Peyer's patch (tissue), 4 donors: Measurements from ENCODE around the gene INSYN1. TPM values are rescaled to one million over a fixed set of nuclear protein-coding genes. Genes with fewer than 3 reads are reported as not detected.

ENCODE experiments used
- DNase-seq, 3 donors: peaks; one replicate each; pipeline ENCODE4 v3.0.0-alpha.2; 2017 to 2019
- H3K27ac ChIP-seq, 4 donors: fragments of 200-600 bp; sonication (generic); one replicate each; pipeline ENCODE4 v1.5.1; 2016 to 2019
- H3K27me3 ChIP-seq, 2 donors: fragments of 200-600 bp; sonication (generic); one replicate each; pipeline ENCODE4 v1.5.1; 2019
- H3K36me3 ChIP-seq, 3 donors: fragments of 200-600 bp; sonication (generic); one replicate each; pipeline ENCODE4 v1.5.1; 2016 to 2019
- H3K4me1 ChIP-seq, 4 donors: fragments of 200-600 bp; sonication (generic); one replicate each; pipeline ENCODE4 v1.5.1; 2016 to 2019
- H3K4me3 ChIP-seq, 4 donors: fragments of 200-600 bp; sonication (generic); 1 replicate in 3 of 4; 2 replicates in 1 of 4; pipeline ENCODE4 v1.5.1; 2016 to 2019; ENCODE audit warnings: mild to moderate bottlenecking in 1 of 4
- H3K9me3 ChIP-seq, 4 donors: fragments of 200-600 bp; sonication (generic); one replicate each; pipeline ENCODE4 v1.5.1; 2016 to 2019; ENCODE audit warnings: mild to moderate bottlenecking in 1 of 4
- POLR2A ChIP-seq, 2 donors: fragments of 450-650 bp; IDR thresholded peaks; one replicate each; pipeline ENCODE4 v1.5.1; 2017; ENCODE audit warnings: antibody characterized with exemption in 2 of 2, mild to moderate bottlenecking in 2 of 2, moderate library complexity in 2 of 2
- total RNA-seq, 4 donors: library from RNA; depleted of rRNA; stranded (reverse); fragments of >200 nt; gene quantifications; one replicate each; pipeline ENCODE4 v1.1.0, GENCODE V29; 2016
- TF ChIP-seq, protein P1 (sequence below), 6 experiments: fragments of 450-650 bp in 4 of 6; fragments of 200-600 bp in 2 of 6; sonication (generic) in 1 of 6; IDR thresholded peaks; one replicate each; pipeline ENCODE4 v1.5.1; 2017 to 2019; ENCODE audit warnings: antibody characterized with exemption in 6 of 6, mild to moderate bottlenecking in 3 of 6, moderate library complexity in 1 of 6

INSYN1 gene
- total RNA-seq, 4 donors from 2014 or later: 0.13 to 3.3 (median 2.2) TPM; not detected in 1

GRCh38 chr15:73724212-73724611, 28.9 kb downstream of the INSYN1 start:
- Histone ChIP-seq H3K4me1 (no peaks in the 10 kb centered on the region), H3K27me3 (no peaks in the 10 kb centered on the region), H3K36me3 (no peaks in the 10 kb centered on the region), H3K27ac (no peak overlapping the region), H3K4me3 (no peak overlapping the region), H3K9me3 (no peaks in the 10 kb centered on the region)
- DNase-seq: no peak
- TF ChIP-seq, protein P1, sequence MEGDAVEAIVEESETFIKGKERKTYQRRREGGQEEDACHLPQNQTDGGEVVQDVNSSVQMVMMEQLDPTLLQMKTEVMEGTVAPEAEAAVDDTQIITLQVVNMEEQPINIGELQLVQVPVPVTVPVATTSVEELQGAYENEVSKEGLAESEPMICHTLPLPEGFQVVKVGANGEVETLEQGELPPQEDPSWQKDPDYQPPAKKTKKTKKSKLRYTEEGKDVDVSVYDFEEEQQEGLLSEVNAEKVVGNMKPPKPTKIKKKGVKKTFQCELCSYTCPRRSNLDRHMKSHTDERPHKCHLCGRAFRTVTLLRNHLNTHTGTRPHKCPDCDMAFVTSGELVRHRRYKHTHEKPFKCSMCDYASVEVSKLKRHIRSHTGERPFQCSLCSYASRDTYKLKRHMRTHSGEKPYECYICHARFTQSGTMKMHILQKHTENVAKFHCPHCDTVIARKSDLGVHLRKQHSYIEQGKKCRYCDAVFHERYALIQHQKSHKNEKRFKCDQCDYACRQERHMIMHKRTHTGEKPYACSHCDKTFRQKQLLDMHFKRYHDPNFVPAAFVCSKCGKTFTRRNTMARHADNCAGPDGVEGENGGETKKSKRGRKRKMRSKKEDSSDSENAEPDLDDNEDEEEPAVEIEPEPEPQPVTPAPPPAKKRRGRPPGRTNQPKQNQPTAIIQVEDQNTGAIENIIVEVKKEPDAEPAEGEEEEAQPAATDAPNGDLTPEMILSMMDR (IDR thresholded peaks at IDR 0.05): no peak
- TF ChIP-seq POLR2A (IDR thresholded peaks at IDR 0.05): no peak

DNA sequence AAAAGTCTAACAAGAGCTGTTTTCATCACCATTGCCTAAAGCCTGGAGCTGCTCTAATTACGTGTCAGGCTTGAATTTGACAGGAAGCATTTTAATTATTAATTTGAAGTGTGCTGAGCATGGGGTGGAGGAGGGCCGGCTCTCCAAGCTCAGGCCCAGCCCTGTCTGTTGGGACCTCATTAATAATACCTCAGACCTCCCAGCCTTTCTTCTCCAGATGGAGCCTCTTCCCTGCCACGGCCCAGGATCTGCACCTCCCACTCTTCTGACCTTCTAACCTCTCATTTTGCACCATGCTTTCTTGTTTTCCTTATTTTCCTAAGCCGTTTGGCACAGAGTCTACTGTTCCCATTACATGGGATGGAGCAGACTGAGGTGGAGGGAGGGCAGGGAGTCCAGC, 30.0 kb downstream of the INSYN1 start:
- no peak for TF ChIP-seq POLR2A (IDR thresholded peaks at IDR 0.05)
- TF ChIP-seq, protein P1 (IDR thresholded peaks at IDR 0.05): no peak

GRCh38 chr15:73722425-73722824, 30.7 kb downstream of the INSYN1 start:
- TF ChIP-seq POLR2A (IDR thresholded peaks at IDR 0.05): no peak
- TF ChIP-seq, protein P1 (IDR thresholded peaks at IDR 0.05): no peak
- H3K27ac ChIP-seq: no peak overlapping the region
- no peak for DNase-seq
- no peak overlapping the region for H3K4me3 ChIP-seq
- H3K4me1 ChIP-seq: no peaks in the 10 kb centered on the region
- H3K36me3 ChIP-seq: no peaks in the 10 kb centered on the region
- H3K9me3 ChIP-seq: no peaks in the 10 kb centered on the region
- no peaks in the 10 kb centered on the region for H3K27me3 ChIP-seq

More for the DNA sequence above, 30.0 kb downstream of the INSYN1 start:
- Histone ChIP-seq H3K4me1 (no peaks in the 10 kb centered on the region), H3K36me3 (no peaks in the 10 kb centered on the region), H3K9me3 (no peaks in the 10 kb centered on the region), H3K27me3 (no peaks in the 10 kb centered on the region), H3K4me3 (no peak overlapping the region), H3K27ac (no peak overlapping the region)
- no peak for DNase-seq

- no peak for DNase-seq
- no peak for TF ChIP-seq POLR2A (IDR thresholded peaks at IDR 0.05)
- TF ChIP-seq, protein P1 (IDR thresholded peaks at IDR 0.05): no peak
- no peak overlapping the region for H3K4me3 ChIP-seq
These were observed 34.5 kb downstream of the INSYN1 start for GRCh38 chr15:73718694-73719093.

DNA sequence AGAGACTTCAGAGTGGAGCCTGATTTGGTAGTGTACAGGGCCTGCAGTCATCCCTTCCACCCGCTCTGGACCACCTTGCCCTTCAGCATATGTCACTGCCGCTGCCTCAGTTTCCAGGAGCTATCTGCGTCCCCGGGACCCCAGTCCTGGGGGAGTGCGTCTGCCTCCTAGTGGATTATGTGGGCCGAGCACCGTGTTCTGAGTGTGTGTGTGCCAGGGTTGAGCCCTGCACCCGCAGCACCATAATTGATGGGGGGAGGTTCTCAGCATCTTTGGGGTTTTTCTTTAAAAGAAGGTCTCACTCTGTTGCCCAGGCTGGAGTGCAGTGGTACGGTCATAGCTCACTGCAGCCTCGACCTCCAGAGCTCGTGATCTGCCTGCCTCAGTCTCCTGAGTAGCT, 35.3 kb downstream of the INSYN1 start:
- TF ChIP-seq, protein P1 (IDR thresholded peaks at IDR 0.05): no peak
- no peak for TF ChIP-seq POLR2A (IDR thresholded peaks at IDR 0.05)
- no peak overlapping the region for H3K27ac ChIP-seq
- H3K9me3 ChIP-seq: no peaks in the 10 kb centered on the region
- peaks cover 0 to 7% (median 0%) of the 10 kb centered on the region in 3 donors for H3K36me3 ChIP-seq
- no peaks in the 10 kb centered on the region for H3K27me3 ChIP-seq
- H3K4me1 ChIP-seq: no peaks in the 10 kb centered on the region
- no peak overlapping the region for H3K4me3 ChIP-seq
- no peak for DNase-seq

More at GRCh38 chr15:73718694-73719093, 34.5 kb downstream of the INSYN1 start:
- Histone ChIP-seq H3K27ac (no peak overlapping the region), H3K9me3 (no peaks in the 10 kb centered on the region), H3K27me3 (no peaks in the 10 kb centered on the region), H3K4me1 (no peaks in the 10 kb centered on the region), H3K36me3 (peaks cover 0 to under 1% (median 0%) of the 10 kb centered on the region in 3 donors)

DNA sequence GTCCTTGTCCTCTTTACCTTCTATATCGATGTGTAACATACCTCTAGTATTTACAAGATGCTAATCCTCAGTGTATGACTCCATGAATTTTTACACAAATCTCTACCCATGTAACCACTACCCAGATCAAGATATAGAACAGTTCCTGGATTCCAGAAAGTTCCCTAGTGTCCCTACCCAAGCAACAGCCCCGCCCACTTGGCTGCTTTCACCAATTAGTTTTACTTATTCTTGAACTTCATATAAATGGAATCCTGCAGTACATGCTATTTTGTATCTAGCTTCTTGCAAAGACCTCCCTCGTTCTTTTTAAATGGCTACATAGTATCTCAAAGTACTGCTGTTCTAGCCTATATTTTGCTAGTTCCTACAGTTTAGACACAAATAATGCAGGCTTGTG, 35.9 kb downstream of the INSYN1 start:
- Histone ChIP-seq H3K9me3 (no peaks in the 10 kb centered on the region), H3K27ac (no peak overlapping the region), H3K27me3 (no peaks in the 10 kb centered on the region), H3K36me3 (peaks cover 0 to 12% (median 0%) of the 10 kb centered on the region in 3 donors), H3K4me3 (no peak overlapping the region), H3K4me1 (no peaks in the 10 kb centered on the region)
- DNase-seq: no peak
- TF ChIP-seq, protein P1 (IDR thresholded peaks at IDR 0.05): no peak
- TF ChIP-seq POLR2A (IDR thresholded peaks at IDR 0.05): no peak
